GM13976 (cell line): ENCODE measurements around the gene PRKCA.

Source experiments
- DNase-seq: peaks from one replicate; pipeline ENCODE4 v3.0.0; 2012; ENCODE audit warnings: low spot score
- CTCF ChIP-seq: IDR thresholded peaks from 2 replicates; pipeline ENCODE4 v1.5.1; 2012; ENCODE audit warnings: borderline replicate concordance, mild to moderate bottlenecking; ENCODE audit not compliant: insufficient read depth; ENCODE audit errors: extremely low read depth, missing control alignments, control extremely low read depth
- in situ Hi-C: fragments of 300-500 bp; cut with MboI; formaldehyde crosslinking; loops from one replicate; pipeline ENCODE4 v1.12.0; 2022; ENCODE audit warnings: low sequenced_read_pairs, mixed read lengths, inconsistent platforms; ENCODE audit not compliant: unreplicated experiment

The PRKCA gene

GRCh38 chr17:66331038-66331816 is 28.8 kb downstream of the PRKCA start:
- in situ Hi-C loops, result no loop called here
- no peak for TF ChIP-seq CTCF

GRCh38 chr17:66335797-66336196 is 33.4 kb downstream of the PRKCA start:
- DNase-seq, result no peak
- in situ Hi-C loops, result no loop called here
- TF ChIP-seq CTCF, result no peak

More at GRCh38 chr17:66331038-66331816, 28.8 kb downstream of the PRKCA start:
- no peak for DNase-seq

GRCh38 chr17:66337268-66337667 is 34.9 kb downstream of the PRKCA start:
- TF ChIP-seq CTCF, result no peak
- DNase-seq, result no peak
- in situ Hi-C loops, result no loop called here

- DNase-seq, result no peak
- TF ChIP-seq CTCF, result no peak
- in situ Hi-C loops, result no loop called here
These were observed 35.6 kb downstream of the PRKCA start for GRCh38 chr17:66337866-66338485.

- DNase-seq, result no peak
- in situ Hi-C loops, result no loop called here
- no peak for TF ChIP-seq CTCF
These were observed 36.5 kb downstream of the PRKCA start for GRCh38 chr17:66338937-66339336.

- in situ Hi-C loops, result no loop called here
- no peak for DNase-seq
- TF ChIP-seq CTCF, result no peak
These were observed 37.1 kb downstream of the PRKCA start for GRCh38 chr17:66339561-66339960.
